ENCODE measurements around the gene ZBTB46.
"Not testable (repeated sequence)": the region's sequence is repeated elsewhere in the genome, so short reads cannot be mapped to it uniquely, and the experiment has no call there.

The ZBTB46 gene

GRCh38 chr20:63876489-63877036 lies 45.5 kb upstream of the ZBTB46 start:
- Histone ChIP-seq H2AFZ (ENCODE audit: low read depth, low read length) (no peak overlapping the region), H3K27ac (ENCODE audit: low read length) (no peak overlapping the region), H3K4me1 (ENCODE audit: low read length) (no peaks in the 10 kb centered on the region), H3K9ac (ENCODE audit: low read length) (no peak overlapping the region), H3K27me3 (ENCODE audit: low read depth, low read length) (no peaks in the 10 kb centered on the region), H3K36me3 (replicated peaks; ENCODE audit: low read depth, low read length) (peaks cover 46% of the 10 kb centered on the region), H3K4me3 (ENCODE audit: low read length) (no peak overlapping the region), H4K20me1 (ENCODE audit: insufficient read depth, low read length) (0 out of 2 replicates have a peak, but pooled peaks cover 6% of the 10 kb centered on the region), H3K4me2 (ENCODE audit: low read length) (no peak overlapping the region), H3K9me3 (ENCODE audit: insufficient read depth, low read length) (no peaks in the 10 kb centered on the region), H3K79me2 (ENCODE audit: low read length) (no peaks in the 10 kb centered on the region)
- TF ChIP-seq EZH2phosphoT487 (IDR thresholded peaks at IDR 0.05; ENCODE audit: low read depth) (no peak), CTCF (IDR thresholded peaks at IDR 0.05; ENCODE audit: low read depth, low read length) (no peak)

DNA sequence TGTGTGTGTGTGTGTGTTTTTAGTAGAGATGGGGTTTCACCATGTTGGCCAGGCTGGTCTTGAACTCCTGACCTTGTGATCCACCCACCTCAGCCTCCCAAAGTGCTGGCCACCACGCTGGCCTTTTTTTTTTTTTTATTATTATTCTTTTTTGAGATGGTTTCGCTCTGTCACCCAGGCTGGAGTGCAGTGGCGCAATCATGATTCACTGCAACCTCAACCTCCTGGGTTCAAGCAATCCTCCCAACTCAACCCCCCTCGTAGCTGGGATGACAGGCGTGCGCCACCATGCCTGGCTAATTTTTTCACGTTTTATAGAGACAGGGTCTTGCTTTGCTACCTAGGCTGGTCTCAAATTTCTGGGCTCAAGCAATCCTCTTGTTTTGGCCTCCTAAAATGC lies 43.2 kb upstream of the ZBTB46 start:
- not testable (repeated sequence) for H2AFZ ChIP-seq (ENCODE audit: low read depth, low read length); H3K79me2 ChIP-seq (ENCODE audit: low read length); H3K9ac ChIP-seq (ENCODE audit: low read length); H3K27me3 ChIP-seq (ENCODE audit: low read depth, low read length); H3K4me2 ChIP-seq (ENCODE audit: low read length); H3K27ac ChIP-seq (ENCODE audit: low read length); H3K4me3 ChIP-seq (ENCODE audit: low read length); H3K9me3 ChIP-seq (ENCODE audit: insufficient read depth, low read length); H3K4me1 ChIP-seq (ENCODE audit: low read length); H4K20me1 ChIP-seq (ENCODE audit: insufficient read depth, low read length)
- H3K36me3 ChIP-seq (replicated peaks; ENCODE audit: low read depth, low read length): peaks cover 53% of the 10 kb centered on the region

GRCh38 chr20:63873477-63873971 lies 42.5 kb upstream of the ZBTB46 start:
- Histone ChIP-seq H3K27me3 (ENCODE audit: low read depth, low read length) (no peaks in the 10 kb centered on the region), H3K4me1 (ENCODE audit: low read length) (no peaks in the 10 kb centered on the region), H3K27ac (ENCODE audit: low read length) (no peak overlapping the region), H3K4me2 (ENCODE audit: low read length) (no peak overlapping the region), H2AFZ (ENCODE audit: low read depth, low read length) (no peak overlapping the region), H3K4me3 (ENCODE audit: low read length) (no peak overlapping the region), H4K20me1 (ENCODE audit: insufficient read depth, low read length) (0 out of 2 replicates have a peak, but pooled peaks cover 3% of the 10 kb centered on the region), H3K79me2 (ENCODE audit: low read length) (peaks cover 8% of the 10 kb centered on the region; the same call in 1 of the 2 replicates), H3K36me3 (replicated peaks; ENCODE audit: low read depth, low read length) (peaks cover 50% of the 10 kb centered on the region), H3K9me3 (ENCODE audit: insufficient read depth, low read length) (no peaks in the 10 kb centered on the region), H3K9ac (ENCODE audit: low read length) (no peak overlapping the region)
- TF ChIP-seq CTCF (IDR thresholded peaks at IDR 0.05; ENCODE audit: low read depth, low read length) (no peak), EZH2phosphoT487 (IDR thresholded peaks at IDR 0.05; ENCODE audit: low read depth) (no peak)

GRCh38 chr20:63868264-63868663 lies 37.2 kb upstream of the ZBTB46 start:
- Histone ChIP-seq H3K9ac (ENCODE audit: low read length) (no peak overlapping the region), H4K20me1 (ENCODE audit: insufficient read depth, low read length) (no peaks in the 10 kb centered on the region), H3K4me1 (ENCODE audit: low read length) (peaks cover 7% of the 10 kb centered on the region; the same call in 1 of the 2 replicates), H3K4me2 (ENCODE audit: low read length) (no peak overlapping the region), H3K27me3 (ENCODE audit: low read depth, low read length) (no peaks in the 10 kb centered on the region), H3K4me3 (ENCODE audit: low read length) (no peak overlapping the region), H3K9me3 (ENCODE audit: insufficient read depth, low read length) (no peaks in the 10 kb centered on the region), H3K79me2 (ENCODE audit: low read length) (peaks cover 48% of the 10 kb centered on the region), H2AFZ (ENCODE audit: low read depth, low read length) (no peak overlapping the region), H3K27ac (ENCODE audit: low read length) (no peak overlapping the region), H3K36me3 (replicated peaks; ENCODE audit: low read depth, low read length) (peaks cover 21% of the 10 kb centered on the region)
- no peak for TF ChIP-seq EZH2phosphoT487 (IDR thresholded peaks at IDR 0.05; ENCODE audit: low read depth)
- TF ChIP-seq CTCF (IDR thresholded peaks at IDR 0.05; ENCODE audit: low read depth, low read length): no peak

DNA sequence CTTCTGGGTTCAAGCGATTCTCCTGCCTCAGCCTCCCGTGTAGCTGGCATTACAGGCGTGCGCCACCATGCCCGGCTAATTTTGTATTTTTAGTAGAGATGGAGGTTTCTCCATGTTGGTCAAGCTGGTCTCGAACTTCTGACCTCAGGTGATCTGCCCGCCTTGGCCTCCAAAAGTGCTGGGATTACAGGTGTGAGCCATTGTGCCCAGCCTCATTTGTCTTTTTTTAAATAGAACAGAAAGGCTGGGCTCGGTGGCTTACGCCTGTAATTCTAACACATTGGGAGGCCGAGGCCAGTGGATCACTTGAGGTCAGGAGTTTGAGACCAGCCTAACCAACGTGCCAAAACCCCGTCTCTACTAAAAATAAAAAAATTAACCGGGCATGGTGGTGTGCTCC lies 36.0 kb upstream of the ZBTB46 start:
- H3K4me3 ChIP-seq (ENCODE audit: low read length); H2AFZ ChIP-seq (ENCODE audit: low read depth, low read length); H3K27ac ChIP-seq (ENCODE audit: low read length); H3K4me2 ChIP-seq (ENCODE audit: low read length); H3K9ac ChIP-seq (ENCODE audit: low read length); H3K4me1 ChIP-seq (ENCODE audit: low read length); H3K27me3 ChIP-seq (ENCODE audit: low read depth, low read length); H4K20me1 ChIP-seq (ENCODE audit: insufficient read depth, low read length); H3K9me3 ChIP-seq (ENCODE audit: insufficient read depth, low read length): not testable (repeated sequence)
- peaks cover 51% of the 10 kb centered on the region for H3K79me2 ChIP-seq (ENCODE audit: low read length)
- peaks cover 23% of the 10 kb centered on the region for H3K36me3 ChIP-seq (replicated peaks; ENCODE audit: low read depth, low read length)
